NCI-H2227 (cell line): ENCODE measurements around the gene RAMAC.
"Not testable (repeated sequence)": the region's sequence is repeated elsewhere in the genome, so short reads cannot be mapped to it uniquely, and the experiment has no call there.

Experiments
- DNase-seq: peaks from one replicate; lab custom pipeline; 2025; ENCODE audit not compliant: unreplicated experiment; lab: John Stamatoyannopoulos, UW

Gene RAMAC

DNA sequence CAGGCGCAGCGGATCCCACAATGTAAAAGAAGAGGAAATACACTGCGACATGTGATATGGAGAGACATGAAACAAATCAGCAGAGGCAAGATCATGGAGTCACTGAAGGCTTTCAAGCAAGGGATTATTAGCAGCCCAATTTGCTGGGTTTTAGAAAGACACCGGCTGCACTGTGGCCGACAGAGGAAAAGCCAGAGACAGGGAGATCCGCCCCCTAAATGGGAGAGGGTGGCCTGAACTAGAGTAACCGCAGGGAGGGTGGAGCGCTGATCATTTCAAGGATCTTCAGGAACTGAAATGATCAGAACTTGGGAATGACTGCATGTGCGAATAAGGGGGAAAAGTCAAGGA lies 26.0 kb downstream of the RAMAC start:
- DNase-seq: peak; percentile 29

DNA sequence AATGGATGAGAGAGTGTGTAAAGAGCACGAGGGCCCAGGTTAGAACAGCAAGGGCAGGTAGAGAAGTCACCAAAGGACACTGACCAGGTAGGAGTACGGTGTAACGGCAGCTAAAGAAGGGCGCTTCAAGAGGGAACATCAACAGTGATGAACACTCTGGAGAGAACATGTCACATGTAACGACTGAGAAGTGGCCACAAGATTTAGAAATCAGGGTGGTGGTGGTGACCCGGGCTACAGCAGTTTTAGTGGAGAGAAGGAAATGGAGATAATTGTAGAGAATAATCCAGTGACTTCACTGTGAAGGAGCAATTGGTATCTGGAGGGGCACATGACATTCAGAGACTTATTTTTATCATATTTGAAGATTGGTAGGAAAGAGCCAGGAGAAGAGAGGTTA lies 26.6 kb downstream of the RAMAC start:
- no peak for DNase-seq

DNA sequence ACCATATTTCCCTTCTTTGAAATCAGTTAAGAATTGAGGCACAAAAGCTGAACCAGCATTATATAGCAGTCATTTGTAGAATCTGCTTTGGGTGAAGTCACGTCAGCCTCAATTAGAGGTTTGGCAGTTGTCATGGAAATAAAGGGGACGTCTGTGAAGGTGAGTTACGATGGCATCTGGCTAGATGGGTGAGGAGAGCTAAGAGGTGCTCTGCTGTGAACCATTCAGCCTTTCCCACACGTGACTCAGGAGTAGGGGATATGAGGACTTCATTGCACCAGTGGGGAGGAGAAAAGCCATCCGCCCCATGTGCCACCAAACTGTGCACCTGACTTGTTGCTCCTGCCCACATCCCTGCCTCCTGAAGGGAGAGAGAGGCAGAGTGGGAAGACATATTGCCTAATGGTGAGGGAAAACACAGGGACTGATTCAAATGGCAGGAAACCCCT lies 28.2 kb downstream of the RAMAC start:
- DNase-seq: peak; percentile 4

DNA sequence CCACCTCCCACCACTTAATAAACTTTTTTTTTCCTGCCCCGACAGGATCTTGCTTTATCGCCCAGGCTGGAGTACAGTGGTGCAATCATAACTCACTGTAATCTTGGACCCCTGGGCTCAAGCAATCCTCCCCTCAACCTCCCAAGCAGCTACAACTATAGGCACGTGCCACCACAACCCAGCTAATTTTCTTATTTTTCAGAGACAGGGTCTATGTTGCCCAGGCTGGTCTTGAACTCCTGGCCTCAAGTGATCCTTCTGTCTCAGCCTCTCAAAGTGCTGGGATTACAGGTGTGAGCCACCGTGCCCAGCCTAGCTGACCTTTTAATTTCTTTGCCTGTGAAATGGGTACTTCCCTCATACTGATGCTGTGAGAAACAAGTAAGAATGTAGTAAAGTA lies 29.4 kb downstream of the RAMAC start:
- no peak for DNase-seq

DNA sequence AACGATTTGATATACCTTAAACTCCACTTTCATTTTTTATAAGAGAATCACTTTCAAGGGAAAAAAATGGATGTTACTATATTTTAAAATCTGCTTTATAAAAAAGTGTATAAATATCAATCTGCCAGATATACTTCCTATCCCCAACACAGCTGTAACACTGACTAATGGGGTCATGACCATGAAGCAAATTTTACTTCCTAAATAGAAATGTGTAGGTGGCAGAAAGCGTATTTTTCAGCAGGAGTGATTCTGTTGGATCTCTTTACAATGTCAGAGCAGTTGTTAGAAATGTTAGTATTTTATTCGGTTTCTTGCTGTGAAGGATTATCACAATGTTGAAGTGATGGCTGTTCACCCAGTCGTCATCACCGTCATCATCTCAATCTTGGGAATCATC lies 30.9 kb downstream of the RAMAC start:
- no peak for DNase-seq

DNA sequence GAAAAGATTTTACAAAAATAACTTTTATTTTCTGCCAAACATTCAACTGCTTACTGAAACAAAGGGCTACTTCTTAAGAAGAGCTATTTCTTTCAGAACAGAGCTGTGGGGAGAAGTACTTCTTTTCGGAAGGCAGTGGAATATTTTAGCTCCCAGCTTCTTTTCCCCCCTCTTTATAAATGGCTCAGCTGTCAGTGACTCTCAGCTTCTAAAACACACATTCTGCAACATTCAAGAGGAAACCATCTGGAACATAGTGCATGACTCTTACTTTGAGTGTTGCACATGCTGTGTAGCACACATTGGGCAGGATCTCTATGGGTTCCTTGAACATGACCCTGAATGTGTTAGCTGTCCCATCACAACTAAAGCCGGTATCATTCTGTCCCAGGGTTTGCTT lies 32.4 kb downstream of the RAMAC start:
- no peak for DNase-seq

DNA sequence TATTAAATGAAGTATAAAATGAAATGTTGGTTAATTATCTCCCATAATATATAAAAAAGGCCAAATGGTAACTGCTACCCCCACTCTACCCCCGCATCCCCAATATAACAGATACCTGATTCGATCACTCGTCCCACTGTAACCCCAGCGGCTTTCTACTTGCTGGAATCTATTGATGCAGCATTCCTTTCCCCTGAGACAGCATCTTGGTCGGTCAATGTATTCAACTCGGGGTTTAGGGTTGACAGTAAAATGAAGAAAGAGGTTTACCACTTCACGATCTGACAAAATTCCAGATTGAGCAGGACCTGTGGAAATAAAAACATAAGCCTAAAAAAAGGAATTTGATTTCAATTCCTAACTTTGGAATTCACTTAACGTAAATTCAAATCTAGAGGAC lies 44.0 kb downstream of the RAMAC start:
- no peak for DNase-seq

DNA sequence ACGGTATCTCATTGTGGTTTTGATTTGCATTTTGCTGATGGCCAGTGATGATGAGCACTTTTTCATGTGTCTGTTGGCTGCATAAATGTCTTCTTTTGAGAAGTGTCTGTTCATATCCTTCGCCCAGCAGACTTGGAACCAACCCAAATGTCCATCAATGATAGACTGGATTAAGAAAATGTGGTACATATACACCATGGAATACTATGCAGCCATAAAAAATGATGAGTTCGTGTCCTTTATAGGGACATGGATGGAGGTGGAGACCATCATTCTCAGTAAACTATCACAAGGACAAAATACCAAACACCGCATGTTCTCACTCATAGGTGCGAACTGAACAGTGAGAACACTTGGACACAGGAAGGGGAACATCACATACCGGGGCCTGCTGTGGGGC lies 45.2 kb downstream of the RAMAC start:
- not testable (repeated sequence) for DNase-seq

DNA sequence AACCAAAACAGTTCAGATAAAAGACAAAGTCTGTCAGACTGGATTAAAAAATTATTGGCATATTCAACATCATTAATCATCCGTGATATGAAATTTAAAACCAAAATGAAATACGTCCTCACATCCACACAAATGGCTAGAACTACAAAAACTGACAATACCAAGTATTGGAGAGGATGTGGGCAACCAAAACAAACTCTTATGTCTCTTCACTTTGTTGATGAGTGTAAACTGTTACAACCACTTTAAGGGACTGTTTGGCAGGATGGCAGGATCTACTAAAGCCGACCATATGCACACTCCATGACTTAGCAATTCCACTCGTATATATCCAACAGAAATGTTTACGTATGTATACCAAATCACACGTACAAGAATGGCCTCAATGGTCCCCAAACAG lies 50.2 kb downstream of the RAMAC start:
- no peak for DNase-seq

DNA sequence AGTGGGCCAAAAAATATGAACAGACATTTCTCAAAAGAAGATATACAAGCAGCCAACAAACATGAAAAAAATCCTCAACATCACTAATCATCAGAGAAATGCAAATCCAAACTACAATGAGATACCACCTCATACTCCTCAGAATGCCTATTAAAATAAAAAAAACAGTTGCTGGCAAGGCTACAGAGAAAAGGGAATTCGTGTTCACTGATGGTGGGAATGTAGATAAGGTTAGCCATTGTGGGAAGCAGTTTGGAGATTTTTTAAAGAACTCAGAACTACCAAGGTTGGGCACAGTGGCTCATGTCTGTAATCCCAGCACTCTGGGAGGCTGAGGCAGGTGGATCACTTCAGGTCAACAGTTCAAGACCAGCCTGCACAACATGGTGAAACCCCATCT lies 53.2 kb downstream of the RAMAC start:
- DNase-seq: no peak
